ENCODE data around the gene CARD11.

The CARD11 gene

DNA sequence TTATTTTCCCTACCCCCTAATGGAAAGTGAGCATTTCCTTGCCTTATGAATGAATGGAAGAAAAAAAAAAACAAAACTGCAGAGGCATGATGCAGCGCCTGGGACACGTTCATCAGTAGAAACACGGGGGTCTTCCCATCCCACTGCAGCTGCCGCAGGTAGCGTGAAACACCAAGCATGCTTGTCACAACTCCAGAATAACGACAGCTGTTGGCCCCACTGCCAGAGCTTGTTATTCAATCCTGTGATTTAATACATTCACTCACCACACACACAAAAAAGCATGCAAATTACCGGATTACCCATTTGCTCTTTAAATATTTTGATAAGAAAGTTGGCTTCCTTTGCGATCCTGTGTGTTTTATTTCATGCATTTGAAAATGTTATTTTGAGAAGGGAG, 151.1 kb downstream of the CARD11 start:
- H3K4me1 Mint-ChIP-seq (ENCODE audit: low read depth): peaks cover 23% of the 10 kb centered on the region
- H3K36me3 Mint-ChIP-seq (ENCODE audit: low read depth): no peaks in the 10 kb centered on the region
- H3K9me3 Mint-ChIP-seq: no peaks in the 10 kb centered on the region
- peak overlapping the region; percentile 16 for H3K4me3 Mint-ChIP-seq
- peak overlapping the region; percentile 41 for H3K27ac Mint-ChIP-seq
- H3K27me3 Mint-ChIP-seq (ENCODE audit: low read depth): no peaks in the 10 kb centered on the region

DNA sequence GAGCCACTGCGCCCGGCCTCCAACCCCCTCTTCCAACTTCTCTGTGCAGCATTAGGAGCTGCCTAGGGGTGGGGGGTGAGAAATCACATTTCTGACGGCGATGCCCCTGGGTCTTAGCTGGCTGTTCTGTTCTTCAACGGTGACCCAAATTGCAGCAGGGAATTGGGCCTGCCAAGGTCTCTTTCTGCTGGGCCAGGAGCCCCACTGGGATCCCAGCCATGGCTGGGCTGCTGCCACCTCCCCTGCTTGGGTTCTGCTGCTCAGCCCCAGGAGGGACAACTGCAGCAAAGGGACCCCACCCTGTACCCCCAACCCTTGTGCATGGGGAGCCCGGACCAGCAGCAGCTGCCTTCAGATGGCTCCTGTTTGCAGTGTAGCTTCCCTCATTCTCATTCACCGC, 155.9 kb downstream of the CARD11 start:
- Mint-ChIP-seq H3K36me3 (ENCODE audit: low read depth) (no peaks in the 10 kb centered on the region), H3K4me3 (no peak overlapping the region), H3K27me3 (ENCODE audit: low read depth) (no peaks in the 10 kb centered on the region), H3K27ac (no peak overlapping the region), H3K9me3 (no peaks in the 10 kb centered on the region), H3K4me1 (ENCODE audit: low read depth) (peaks cover 12% of the 10 kb centered on the region)

DNA sequence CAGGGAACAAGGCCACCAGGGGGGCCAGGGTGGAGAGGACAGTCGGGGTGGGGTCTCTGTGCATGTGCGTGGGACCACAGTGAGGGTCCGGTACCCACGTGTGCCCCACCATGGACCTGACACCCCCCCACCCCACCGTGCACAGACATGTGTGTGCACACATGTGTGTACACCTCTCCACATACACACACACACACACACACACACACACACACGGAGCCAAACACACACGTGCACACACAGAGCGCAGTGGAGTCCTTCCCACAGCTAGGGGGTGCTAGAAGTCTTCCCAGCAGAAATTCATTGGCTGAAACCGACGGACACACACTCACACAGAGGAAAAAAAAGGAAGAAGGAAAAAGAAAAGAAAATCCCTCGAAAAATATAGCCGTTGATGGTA, 156.8 kb downstream of the CARD11 start:
- Mint-ChIP-seq H3K36me3 (ENCODE audit: low read depth) (no peaks in the 10 kb centered on the region), H3K27ac (no peak overlapping the region), H3K27me3 (ENCODE audit: low read depth) (no peaks in the 10 kb centered on the region), H3K4me1 (ENCODE audit: low read depth) (peaks cover 6% of the 10 kb centered on the region), H3K4me3 (no peak overlapping the region), H3K9me3 (no peaks in the 10 kb centered on the region)

GRCh38 chr7:2886391-2886790, 157.3 kb downstream of the CARD11 start:
- no peak overlapping the region for H3K27ac Mint-ChIP-seq
- no peaks in the 10 kb centered on the region for H3K36me3 Mint-ChIP-seq (ENCODE audit: low read depth)
- H3K4me3 Mint-ChIP-seq: no peak overlapping the region
- peaks cover 6% of the 10 kb centered on the region for H3K4me1 Mint-ChIP-seq (ENCODE audit: low read depth)
- no peaks in the 10 kb centered on the region for H3K9me3 Mint-ChIP-seq
- no peaks in the 10 kb centered on the region for H3K27me3 Mint-ChIP-seq (ENCODE audit: low read depth)

GRCh38 chr7:2884161-2884560, 159.5 kb downstream of the CARD11 start:
- no peaks in the 10 kb centered on the region for H3K36me3 Mint-ChIP-seq (ENCODE audit: low read depth)
- H3K9me3 Mint-ChIP-seq: no peaks in the 10 kb centered on the region
- no peak overlapping the region for H3K4me3 Mint-ChIP-seq
- no peak overlapping the region for H3K27ac Mint-ChIP-seq
- peaks cover 8% of the 10 kb centered on the region for H3K4me1 Mint-ChIP-seq (ENCODE audit: low read depth)
- H3K27me3 Mint-ChIP-seq (ENCODE audit: low read depth): no peaks in the 10 kb centered on the region

DNA sequence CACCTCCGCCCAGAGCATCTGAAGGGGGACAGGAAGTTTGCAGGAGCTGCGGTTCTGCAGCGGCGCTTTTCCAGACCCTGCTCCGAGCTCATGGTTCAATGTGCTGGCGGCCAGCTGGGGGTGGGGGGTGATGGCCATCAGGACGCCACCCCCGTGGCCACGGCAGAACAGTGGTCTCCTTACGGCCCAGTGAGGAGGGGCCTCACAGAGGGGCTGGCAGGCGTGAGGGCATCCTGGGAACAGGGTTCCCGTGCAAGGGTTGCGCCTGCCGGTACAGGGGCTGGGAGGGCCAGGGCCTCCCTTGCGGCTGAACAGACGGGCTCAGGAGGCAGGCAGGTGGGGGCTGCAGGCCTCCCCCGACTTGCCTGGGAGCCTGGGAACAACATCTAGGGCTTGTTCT, 160.6 kb downstream of the CARD11 start:
- Mint-ChIP-seq H3K27me3 (ENCODE audit: low read depth) (no peaks in the 10 kb centered on the region), H3K4me1 (ENCODE audit: low read depth) (peaks cover 18% of the 10 kb centered on the region), H3K27ac (no peak overlapping the region), H3K9me3 (no peaks in the 10 kb centered on the region), H3K4me3 (no peak overlapping the region), H3K36me3 (ENCODE audit: low read depth) (no peaks in the 10 kb centered on the region)

- Mint-ChIP-seq H3K4me1 (ENCODE audit: low read depth) (peaks cover 16% of the 10 kb centered on the region), H3K36me3 (ENCODE audit: low read depth) (no peaks in the 10 kb centered on the region), H3K27ac (no peak overlapping the region), H3K4me3 (no peak overlapping the region), H3K9me3 (no peaks in the 10 kb centered on the region), H3K27me3 (ENCODE audit: low read depth) (no peaks in the 10 kb centered on the region)
Measured at GRCh38 chr7:2882111-2882510, 161.6 kb downstream of the CARD11 start.

- peaks cover 12% of the 10 kb centered on the region for H3K4me1 Mint-ChIP-seq (ENCODE audit: low read depth)
- H3K9me3 Mint-ChIP-seq: no peaks in the 10 kb centered on the region
- no peak overlapping the region for H3K27ac Mint-ChIP-seq
- no peaks in the 10 kb centered on the region for H3K36me3 Mint-ChIP-seq (ENCODE audit: low read depth)
- H3K4me3 Mint-ChIP-seq: no peak overlapping the region
- H3K27me3 Mint-ChIP-seq (ENCODE audit: low read depth): no peaks in the 10 kb centered on the region
Measured at GRCh38 chr7:2880874-2881533, 162.7 kb downstream of the CARD11 start.

GRCh38 chr7:2880051-2880450, 163.6 kb downstream of the CARD11 start:
- no peak overlapping the region for H3K4me3 Mint-ChIP-seq
- no peaks in the 10 kb centered on the region for H3K27me3 Mint-ChIP-seq (ENCODE audit: low read depth)
- no peak overlapping the region for H3K27ac Mint-ChIP-seq
- H3K9me3 Mint-ChIP-seq: no peaks in the 10 kb centered on the region
- H3K4me1 Mint-ChIP-seq (ENCODE audit: low read depth): peaks cover 14% of the 10 kb centered on the region
- no peaks in the 10 kb centered on the region for H3K36me3 Mint-ChIP-seq (ENCODE audit: low read depth)

DNA sequence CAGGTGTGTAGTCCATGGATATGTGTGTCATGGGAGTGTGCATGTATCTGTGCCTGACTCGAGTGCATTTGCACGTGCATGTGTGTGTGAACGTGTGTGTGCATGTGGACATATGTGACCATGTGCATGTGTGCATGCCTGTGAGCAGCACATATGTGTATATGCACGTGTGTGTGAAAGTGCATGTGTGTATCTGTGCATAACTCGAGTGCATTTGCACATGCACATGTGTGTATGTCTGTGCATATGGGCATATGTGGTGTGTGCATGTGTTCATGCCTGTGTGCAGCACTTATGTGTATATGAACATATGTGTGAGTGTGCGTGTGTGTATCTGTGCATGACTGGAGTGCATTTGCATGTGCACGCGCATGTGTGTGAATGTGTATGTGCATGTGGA, 164.3 kb downstream of the CARD11 start:
- H3K27ac Mint-ChIP-seq: no peak overlapping the region
- no peaks in the 10 kb centered on the region for H3K36me3 Mint-ChIP-seq (ENCODE audit: low read depth)
- H3K27me3 Mint-ChIP-seq (ENCODE audit: low read depth): no peaks in the 10 kb centered on the region
- peaks cover 19% of the 10 kb centered on the region for H3K4me1 Mint-ChIP-seq (ENCODE audit: low read depth)
- no peak overlapping the region for H3K4me3 Mint-ChIP-seq
- no peaks in the 10 kb centered on the region for H3K9me3 Mint-ChIP-seq

DNA sequence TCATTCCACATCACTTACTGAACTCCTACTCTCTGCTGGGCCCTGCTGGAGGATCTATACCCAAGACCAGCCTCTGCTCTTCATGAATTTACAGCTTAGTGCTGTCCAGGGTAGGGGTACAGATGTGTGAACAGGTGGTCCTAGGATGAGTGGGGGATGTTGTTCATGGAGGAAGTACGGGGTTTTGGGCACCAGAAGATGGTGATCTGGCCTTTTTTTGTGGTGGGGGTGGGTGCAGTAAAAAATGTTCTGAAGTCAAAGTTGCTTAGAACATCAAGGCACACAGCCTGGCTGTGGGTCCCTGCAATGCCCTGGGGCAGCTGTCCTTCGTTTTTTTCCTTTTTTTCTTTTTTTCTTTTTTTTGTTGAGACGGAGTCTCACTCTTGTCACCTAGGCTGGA, 165.4 kb downstream of the CARD11 start:
- Mint-ChIP-seq H3K4me1 (ENCODE audit: low read depth) (peaks cover 29% of the 10 kb centered on the region), H3K36me3 (ENCODE audit: low read depth) (no peaks in the 10 kb centered on the region), H3K4me3 (no peak overlapping the region), H3K27me3 (ENCODE audit: low read depth) (no peaks in the 10 kb centered on the region), H3K9me3 (no peaks in the 10 kb centered on the region), H3K27ac (peak overlapping the region; percentile 45)

DNA sequence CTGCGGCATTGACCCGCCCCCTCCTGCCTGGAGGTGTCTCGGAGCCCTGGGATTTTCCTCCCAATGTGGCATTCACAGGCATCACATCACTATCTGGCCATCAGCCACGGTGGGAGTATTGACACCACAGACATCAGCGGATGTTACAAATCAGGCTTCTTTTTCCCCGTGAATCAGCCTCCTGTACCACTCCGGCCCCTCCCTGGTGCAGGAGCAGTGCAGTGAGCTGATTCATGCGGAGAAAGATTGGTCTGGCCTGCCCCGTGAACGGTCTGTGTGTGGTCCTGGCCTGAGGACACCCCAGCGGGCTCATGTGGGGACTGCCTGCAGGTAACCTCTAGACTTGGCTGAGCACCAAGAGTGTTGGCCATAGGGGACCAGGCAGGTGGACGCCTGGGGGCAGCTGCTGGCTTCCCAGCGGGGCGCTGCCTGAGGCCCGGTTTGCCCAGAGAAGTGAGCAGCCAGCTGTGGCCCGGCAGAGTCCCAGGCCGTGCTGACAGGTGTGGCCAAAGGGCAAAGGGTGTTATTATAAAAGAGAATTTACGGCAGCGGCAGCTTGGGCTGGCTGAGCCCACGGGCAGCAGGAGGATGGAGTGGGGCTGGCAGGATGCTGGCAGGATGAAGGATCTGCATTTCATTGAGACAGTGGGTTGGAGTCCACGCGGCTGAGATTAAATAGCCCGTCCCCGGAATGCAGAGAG, 167.5 kb downstream of the CARD11 start:
- H3K4me3 Mint-ChIP-seq: no peak overlapping the region
- H3K9me3 Mint-ChIP-seq: no peaks in the 10 kb centered on the region
- no peaks in the 10 kb centered on the region for H3K36me3 Mint-ChIP-seq (ENCODE audit: low read depth)
- H3K4me1 Mint-ChIP-seq (ENCODE audit: low read depth): peaks cover 38% of the 10 kb centered on the region
- H3K27me3 Mint-ChIP-seq (ENCODE audit: low read depth): no peaks in the 10 kb centered on the region
- H3K27ac Mint-ChIP-seq: no peak overlapping the region

GRCh38 chr7:2873686-2874551, 169.7 kb downstream of the CARD11 start:
- Mint-ChIP-seq H3K4me3 (no peak overlapping the region), H3K9me3 (no peaks in the 10 kb centered on the region), H3K27ac (peak overlapping the region; percentile 51), H3K36me3 (ENCODE audit: low read depth) (no peaks in the 10 kb centered on the region), H3K4me1 (ENCODE audit: low read depth) (peaks cover 52% of the 10 kb centered on the region), H3K27me3 (ENCODE audit: low read depth) (no peaks in the 10 kb centered on the region)

DNA sequence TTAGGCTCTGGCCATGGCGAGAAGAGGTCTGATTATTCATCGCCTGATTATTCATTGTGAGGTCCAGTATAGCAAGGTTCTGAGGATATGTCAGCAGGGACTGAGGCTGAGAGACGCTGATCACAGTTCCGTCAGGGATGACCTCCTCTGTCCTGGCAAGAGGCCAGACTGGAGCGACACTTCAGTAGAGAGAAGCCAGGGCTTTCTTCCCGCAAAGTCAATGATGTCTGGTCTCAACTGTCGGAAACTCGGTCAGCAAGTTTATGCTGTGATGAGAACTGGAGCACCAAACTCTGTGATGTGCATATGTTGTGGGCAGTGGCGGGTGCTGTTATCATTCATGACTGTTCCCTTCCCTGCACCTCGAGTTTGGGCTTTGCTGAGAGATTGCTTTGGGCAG, 170.5 kb downstream of the CARD11 start:
- Mint-ChIP-seq H3K27me3 (ENCODE audit: low read depth) (no peaks in the 10 kb centered on the region), H3K27ac (no peak overlapping the region), H3K36me3 (ENCODE audit: low read depth) (no peaks in the 10 kb centered on the region), H3K4me1 (ENCODE audit: low read depth) (peaks cover 44% of the 10 kb centered on the region), H3K4me3 (no peak overlapping the region), H3K9me3 (no peaks in the 10 kb centered on the region)

All from T-helper 1 cell treated with Interleukin-12 subunit alpha and Interleukin-12 subunit beta and Interleukin-4 antibody, amounts not matched to agents 30 μg/mL and 1 μg/mL, for 36 hours (primary cell).